ENCODE results near the gene LAGE3.

- TF ChIP-seq CTCF (IDR thresholded peaks at IDR 0.05) (no peak), POLR2A (IDR thresholded peaks at IDR 0.05) (no peak)
Observed at GRCh38 chrX:154433605-154434004, 45.5 kb downstream of the LAGE3 start.

Data from body of pancreas (tissue), 4 donors.